ENCODE results near the gene SERHL2.
"Not testable (repeated sequence)": the region's sequence is repeated elsewhere in the genome, so short reads cannot be mapped to it uniquely, and the experiment has no call there.

The SERHL2 gene

GRCh38 chr22:42536166-42536565 is 17.6 kb upstream of the SERHL2 start:
- no peaks in the 10 kb centered on the region for H3K9me2 ChIP-seq (replicated peaks; ENCODE audit: insufficient read depth, low read length)
- H3K36me3 ChIP-seq (ENCODE audit: low read length): no peaks in the 10 kb centered on the region
- no peaks in the 10 kb centered on the region for H3K9me3 ChIP-seq (ENCODE audit: insufficient read depth, low read length)
- H3K79me2 ChIP-seq (ENCODE audit: insufficient read depth, low read length): no peaks in the 10 kb centered on the region
- no peaks in the 10 kb centered on the region for H4K20me1 ChIP-seq (ENCODE audit: low read depth, low read length)
- no peak overlapping the region for H2AFZ ChIP-seq (ENCODE audit: low read depth, low read length, severe bottlenecking)
- no peak overlapping the region for H3K4me3 ChIP-seq (ENCODE audit: insufficient read depth, low read length, poor library complexity, severe bottlenecking)
- no peak overlapping the region for H3K27ac ChIP-seq (ENCODE audit: low read depth, low read length)
- no peaks in the 10 kb centered on the region for H3K27me3 ChIP-seq (ENCODE audit: low read length)
- no peak overlapping the region for H3K4me2 ChIP-seq (ENCODE audit: low read depth, low read length, poor library complexity, severe bottlenecking)
- H3F3A ChIP-seq (ENCODE audit: insufficient read depth): peaks cover 10% of the 10 kb centered on the region
- no peak overlapping the region for H3K9ac ChIP-seq (ENCODE audit: low read length)
- TF ChIP-seq EZH2phosphoT487 (conservative IDR thresholded peaks at IDR 0.05; ENCODE audit: low read length): no peak
- TF ChIP-seq CTCF (IDR thresholded peaks at IDR 0.05; ENCODE audit: insufficient read depth, low read length, poor library complexity, severe bottlenecking): no peak

GRCh38 chr22:42536634-42537033 is 17.1 kb upstream of the SERHL2 start:
- H4K20me1 ChIP-seq (ENCODE audit: low read depth, low read length); H3K9me3 ChIP-seq (ENCODE audit: insufficient read depth, low read length); H3K79me2 ChIP-seq (ENCODE audit: insufficient read depth, low read length); H3K9ac ChIP-seq (ENCODE audit: low read length); H3F3A ChIP-seq (ENCODE audit: insufficient read depth); H2AFZ ChIP-seq (ENCODE audit: low read depth, low read length, severe bottlenecking); H3K4me3 ChIP-seq (ENCODE audit: insufficient read depth, low read length, poor library complexity, severe bottlenecking); H3K36me3 ChIP-seq (ENCODE audit: low read length); H3K9me2 ChIP-seq (replicated peaks; ENCODE audit: insufficient read depth, low read length); H3K27me3 ChIP-seq (ENCODE audit: low read length); H3K27ac ChIP-seq (ENCODE audit: low read depth, low read length): not testable (repeated sequence)
- peak overlapping the region; percentile 30 for H3K4me2 ChIP-seq (ENCODE audit: low read depth, low read length, poor library complexity, severe bottlenecking)

GRCh38 chr22:42537199-42537831 is 16.4 kb upstream of the SERHL2 start:
- not testable (repeated sequence) for H3K27ac ChIP-seq (ENCODE audit: low read depth, low read length); H3K9me3 ChIP-seq (ENCODE audit: insufficient read depth, low read length)

GRCh38 chr22:42539236-42539771 is 14.5 kb upstream of the SERHL2 start:
- H3K9me3 ChIP-seq (ENCODE audit: insufficient read depth, low read length); H3F3A ChIP-seq (ENCODE audit: insufficient read depth); H3K9ac ChIP-seq (ENCODE audit: low read length); H3K4me3 ChIP-seq (ENCODE audit: insufficient read depth, low read length, poor library complexity, severe bottlenecking); H3K27me3 ChIP-seq (ENCODE audit: low read length); H3K4me2 ChIP-seq (ENCODE audit: low read depth, low read length, poor library complexity, severe bottlenecking); H3K9me2 ChIP-seq (replicated peaks; ENCODE audit: insufficient read depth, low read length); H3K79me2 ChIP-seq (ENCODE audit: insufficient read depth, low read length); H3K36me3 ChIP-seq (ENCODE audit: low read length); H3K27ac ChIP-seq (ENCODE audit: low read depth, low read length); H4K20me1 ChIP-seq (ENCODE audit: low read depth, low read length): not testable (repeated sequence)
- peak overlapping the region; percentile 11 for H2AFZ ChIP-seq (ENCODE audit: low read depth, low read length, severe bottlenecking)

More at GRCh38 chr22:42537199-42537831, 16.4 kb upstream of the SERHL2 start:
- H3K9ac ChIP-seq (ENCODE audit: low read length); H3K4me3 ChIP-seq (ENCODE audit: insufficient read depth, low read length, poor library complexity, severe bottlenecking); H3K36me3 ChIP-seq (ENCODE audit: low read length); H3F3A ChIP-seq (ENCODE audit: insufficient read depth); H3K27me3 ChIP-seq (ENCODE audit: low read length); H4K20me1 ChIP-seq (ENCODE audit: low read depth, low read length); H3K9me2 ChIP-seq (replicated peaks; ENCODE audit: insufficient read depth, low read length); H3K79me2 ChIP-seq (ENCODE audit: insufficient read depth, low read length); H2AFZ ChIP-seq (ENCODE audit: low read depth, low read length, severe bottlenecking): not testable (repeated sequence)
- peak overlapping the region; percentile 30 for H3K4me2 ChIP-seq (ENCODE audit: low read depth, low read length, poor library complexity, severe bottlenecking)

GRCh38 chr22:42544686-42545085 is 9.1 kb upstream of the SERHL2 start:
- H3K27ac ChIP-seq (ENCODE audit: low read depth, low read length): no peak overlapping the region
- H3K79me2 ChIP-seq (ENCODE audit: insufficient read depth, low read length): no peaks in the 10 kb centered on the region
- no peak overlapping the region for H3K9ac ChIP-seq (ENCODE audit: low read length)
- no peaks in the 10 kb centered on the region for H3K9me2 ChIP-seq (replicated peaks; ENCODE audit: insufficient read depth, low read length)
- no peaks in the 10 kb centered on the region for H4K20me1 ChIP-seq (ENCODE audit: low read depth, low read length)
- H3K36me3 ChIP-seq (ENCODE audit: low read length): no peaks in the 10 kb centered on the region
- H3K9me3 ChIP-seq (ENCODE audit: insufficient read depth, low read length): no peaks in the 10 kb centered on the region
- no peaks in the 10 kb centered on the region for H3K27me3 ChIP-seq (ENCODE audit: low read length)
- H3F3A ChIP-seq (ENCODE audit: insufficient read depth): no peaks in the 10 kb centered on the region; the same call in 1 of the 2 replicates
- no peak overlapping the region for H2AFZ ChIP-seq (ENCODE audit: low read depth, low read length, severe bottlenecking)
- no peak overlapping the region for H3K4me2 ChIP-seq (ENCODE audit: low read depth, low read length, poor library complexity, severe bottlenecking)
- no peak overlapping the region for H3K4me3 ChIP-seq (ENCODE audit: insufficient read depth, low read length, poor library complexity, severe bottlenecking)
- no peak for TF ChIP-seq CTCF (IDR thresholded peaks at IDR 0.05; ENCODE audit: insufficient read depth, low read length, poor library complexity, severe bottlenecking)
- TF ChIP-seq EZH2phosphoT487 (conservative IDR thresholded peaks at IDR 0.05; ENCODE audit: low read length): no peak

Measured in SU-DHL-6 (cell line).